ENCODE data around the gene UGT1A5. TPM values are rescaled to one million over a fixed set of nuclear protein-coding genes. Genes with fewer than 3 reads are reported as not detected.

UGT1A5 gene
- total RNA-seq, 4 donors from 2014 or later: 0.56 to 3.2 (median 1.2) TPM

- Histone ChIP-seq H3K9me3 (no peaks in the 10 kb centered on the region), H3K27me3 (peaks cover 7% of the 10 kb centered on the region), H3K4me3 (no peak overlapping the region), H3K36me3 (no peaks in the 10 kb centered on the region), H3K27ac (no peak overlapping the region), H3K4me1 (no peaks in the 10 kb centered on the region)
- DNase-seq (ENCODE audit: low spot score in 2 of 2): no peak
- no peak for TF ChIP-seq EP300 (IDR thresholded peaks at IDR 0.05)
- TF ChIP-seq CTCF (IDR thresholded peaks at IDR 0.05): no peak
- no peak for TF ChIP-seq POLR2A (IDR thresholded peaks at IDR 0.05)
- no peak for TF ChIP-seq POLR2AphosphoS5 (IDR thresholded peaks at IDR 0.05)
- whole genome bisulfite sequencing: 93% methylated on average over 5 of the region's 5 CpGs
These were observed 61.1 kb downstream of the UGT1A5 start for GRCh38 chr2:233773854-233774253.

- Histone ChIP-seq H3K9me3 (no peaks in the 10 kb centered on the region), H3K27ac (no peak overlapping the region), H3K36me3 (no peaks in the 10 kb centered on the region), H3K4me3 (no peak overlapping the region), H3K27me3 (peaks cover 7% of the 10 kb centered on the region), H3K4me1 (no peaks in the 10 kb centered on the region)
- WGBS: 97% methylated on average over 6 of the region's 6 CpGs
- TF ChIP-seq EP300 (IDR thresholded peaks at IDR 0.05) (no peak), POLR2AphosphoS5 (IDR thresholded peaks at IDR 0.05) (no peak), POLR2A (IDR thresholded peaks at IDR 0.05) (no peak), CTCF (IDR thresholded peaks at IDR 0.05) (no peak)
- DNase-seq (ENCODE audit: low spot score in 2 of 2): no peak
These were observed 62.7 kb downstream of the UGT1A5 start for GRCh38 chr2:233775414-233775813.

- Histone ChIP-seq H3K9me3 (no peaks in the 10 kb centered on the region), H3K27me3 (peaks cover 3% of the 10 kb centered on the region), H3K27ac (no peak within 1 kb of the TSS), H3K36me3 (no peaks in the 10 kb centered on the region), H3K4me3 (no peak within 1 kb of the TSS), H3K4me1 (no peaks in the 10 kb centered on the region)
- TF ChIP-seq CTCF (IDR thresholded peaks at IDR 0.05): no peak
- no peak for TF ChIP-seq EP300 (IDR thresholded peaks at IDR 0.05)
- TF ChIP-seq POLR2AphosphoS5 (IDR thresholded peaks at IDR 0.05): no peak
- TF ChIP-seq POLR2A (IDR thresholded peaks at IDR 0.05): no peak
- WGBS: 85% methylated on average over 2 of the region's 2 CpGs
- DNase-seq (ENCODE audit: low spot score in 2 of 2): no peak
These were observed 65.3 kb downstream of the UGT1A5 start, which contains the start of gene MROH2A for GRCh38 chr2:233778030-233778429. MROH2A (plus strand) TSS chr2:233778330; CDS start chr2:233779359, 1,029 bp downstream.

- Histone ChIP-seq H3K36me3 (no peaks in the 10 kb centered on the region), H3K27me3 (peaks cover 3% of the 10 kb centered on the region), H3K4me3 (no peak overlapping the region), H3K9me3 (no peaks in the 10 kb centered on the region), H3K27ac (no peak overlapping the region), H3K4me1 (no peaks in the 10 kb centered on the region)
- 91% methylated on average over 4 of the region's 4 CpGs for WGBS
- TF ChIP-seq POLR2AphosphoS5 (IDR thresholded peaks at IDR 0.05) (no peak), EP300 (IDR thresholded peaks at IDR 0.05) (no peak), POLR2A (IDR thresholded peaks at IDR 0.05) (no peak), CTCF (IDR thresholded peaks at IDR 0.05) (no peak)
- no peak for DNase-seq (ENCODE audit: low spot score in 2 of 2)
These were observed 67.0 kb downstream of the UGT1A5 start for GRCh38 chr2:233779722-233780121.

- H3K9me3 ChIP-seq: no peaks in the 10 kb centered on the region
- H3K27me3 ChIP-seq: peaks cover 3% of the 10 kb centered on the region
- no peaks in the 10 kb centered on the region for H3K36me3 ChIP-seq
- DNase-seq (ENCODE audit: low spot score in 2 of 2): no peak
- H3K27ac ChIP-seq: no peak overlapping the region
- TF ChIP-seq EP300 (IDR thresholded peaks at IDR 0.05) (no peak), POLR2A (IDR thresholded peaks at IDR 0.05) (no peak), POLR2AphosphoS5 (IDR thresholded peaks at IDR 0.05) (no peak), CTCF (IDR thresholded peaks at IDR 0.05) (no peak)
- H3K4me3 ChIP-seq: no peak overlapping the region
- WGBS: 86% methylated on average over 4 of the region's 4 CpGs
- H3K4me1 ChIP-seq: no peaks in the 10 kb centered on the region
These were observed 68.1 kb downstream of the UGT1A5 start for GRCh38 chr2:233780771-233781170.

All from suprapubic skin (tissue), 4 donors.